Stimulated activated memory B cell treated with anti-CD40 and anti-IgM and Interleukin-4, amounts not matched to agents 10 μg/mL and 1 μg/mL and 100 μg/mL, for 72 hours (primary cell): ENCODE results near the gene ENTPD5.

ENCODE experiments used
- ATAC-seq: fragments of 150-1000 bp; cut with Tn5 transposase; 2 replicates; pipeline ENCODE4 v1.10.0; 2021
- H3K27ac Mint-ChIP-seq: one replicate; pipeline ENCODE4 v1.8.0; 2022; ENCODE audit warnings: mild to moderate bottlenecking, mixed read lengths
- H3K27me3 Mint-ChIP-seq: one replicate; pipeline ENCODE4 v1.8.0; 2022; ENCODE audit warnings: mixed read lengths
- H3K36me3 Mint-ChIP-seq: one replicate; pipeline ENCODE4 v1.8.0; 2022; ENCODE audit warnings: mixed read lengths
- H3K4me1 Mint-ChIP-seq: one replicate; pipeline ENCODE4 v1.8.0; 2022; ENCODE audit warnings: mixed read lengths
- H3K4me3 Mint-ChIP-seq: one replicate; pipeline ENCODE4 v1.8.0; 2022; ENCODE audit warnings: mild to moderate bottlenecking, moderate library complexity, mixed read lengths
- H3K9me3 Mint-ChIP-seq: one replicate; pipeline ENCODE4 v1.8.0; 2022; ENCODE audit warnings: mixed read lengths

The ENTPD5 gene

GRCh38 chr14:74018586-74019407 is at the start of gene ENTPD5, which contains the start of gene BBOF1:
ENTPD5 (minus strand) TSS chr14:74019288; CDS start chr14:73988102, 31,186 bp downstream.
BBOF1 (plus strand) TSS chr14:74019349; CDS start chr14:74019479, 130 bp downstream.
- H3K4me3 Mint-ChIP-seq: peak within 1 kb of the TSS; percentile 91
- H3K27me3 Mint-ChIP-seq: no peaks in the 10 kb centered on the region
- H3K36me3 Mint-ChIP-seq: no peaks in the 10 kb centered on the region
- H3K4me1 Mint-ChIP-seq: peaks cover 16% of the 10 kb centered on the region
- no peaks in the 10 kb centered on the region for H3K9me3 Mint-ChIP-seq
- ATAC-seq: peak; percentile 99
- H3K27ac Mint-ChIP-seq: peak within 1 kb of the TSS; percentile 92

- no peak for ATAC-seq
- no peak overlapping the region for H3K27ac Mint-ChIP-seq
- H3K27me3 Mint-ChIP-seq: no peaks in the 10 kb centered on the region
- peaks cover 48% of the 10 kb centered on the region for H3K36me3 Mint-ChIP-seq
- no peaks in the 10 kb centered on the region for H3K4me1 Mint-ChIP-seq
- H3K4me3 Mint-ChIP-seq: no peak overlapping the region
- H3K9me3 Mint-ChIP-seq: no peaks in the 10 kb centered on the region
Observed at GRCh38 chr14:74065746-74066575, 46.9 kb upstream of the ENTPD5 start.

- Mint-ChIP-seq H3K36me3 (peaks cover 55% of the 10 kb centered on the region), H3K27ac (no peak overlapping the region)
- no peak for ATAC-seq
Observed at GRCh38 chr14:74064883-74065282, 45.8 kb upstream of the ENTPD5 start.

GRCh38 chr14:74064426-74064825 is 45.3 kb upstream of the ENTPD5 start:
- no peak overlapping the region for H3K4me3 Mint-ChIP-seq
- H3K36me3 Mint-ChIP-seq: peaks cover 55% of the 10 kb centered on the region
- H3K27me3 Mint-ChIP-seq: no peaks in the 10 kb centered on the region
- no peaks in the 10 kb centered on the region for H3K4me1 Mint-ChIP-seq
- no peak overlapping the region for H3K27ac Mint-ChIP-seq
- no peak for ATAC-seq
- no peaks in the 10 kb centered on the region for H3K9me3 Mint-ChIP-seq

More at GRCh38 chr14:74064883-74065282, 45.8 kb upstream of the ENTPD5 start:
- no peaks in the 10 kb centered on the region for H3K4me1 Mint-ChIP-seq
- no peaks in the 10 kb centered on the region for H3K9me3 Mint-ChIP-seq
- no peaks in the 10 kb centered on the region for H3K27me3 Mint-ChIP-seq
- no peak overlapping the region for H3K4me3 Mint-ChIP-seq

GRCh38 chr14:74062809-74063150 is 43.7 kb upstream of the ENTPD5 start:
- no peak overlapping the region for H3K4me3 Mint-ChIP-seq
- H3K36me3 Mint-ChIP-seq: peaks cover 54% of the 10 kb centered on the region
- no peaks in the 10 kb centered on the region for H3K4me1 Mint-ChIP-seq
- no peak overlapping the region for H3K27ac Mint-ChIP-seq
- H3K9me3 Mint-ChIP-seq: no peaks in the 10 kb centered on the region
- no peaks in the 10 kb centered on the region for H3K27me3 Mint-ChIP-seq
- ATAC-seq: no peak

GRCh38 chr14:74049876-74050495 is 30.9 kb upstream of the ENTPD5 start:
- no peak overlapping the region for H3K4me3 Mint-ChIP-seq
- no peak for ATAC-seq
- no peaks in the 10 kb centered on the region for H3K9me3 Mint-ChIP-seq
- H3K27ac Mint-ChIP-seq: no peak overlapping the region
- H3K27me3 Mint-ChIP-seq: no peaks in the 10 kb centered on the region
- H3K36me3 Mint-ChIP-seq: no peaks in the 10 kb centered on the region
- peaks cover 11% of the 10 kb centered on the region for H3K4me1 Mint-ChIP-seq

GRCh38 chr14:74048281-74048680 is 29.2 kb upstream of the ENTPD5 start:
- peaks cover 11% of the 10 kb centered on the region for H3K4me1 Mint-ChIP-seq
- no peaks in the 10 kb centered on the region for H3K9me3 Mint-ChIP-seq
- no peak overlapping the region for H3K4me3 Mint-ChIP-seq
- H3K27ac Mint-ChIP-seq: no peak overlapping the region
- H3K36me3 Mint-ChIP-seq: no peaks in the 10 kb centered on the region
- H3K27me3 Mint-ChIP-seq: no peaks in the 10 kb centered on the region
- ATAC-seq: no peak

- no peaks in the 10 kb centered on the region for H3K9me3 Mint-ChIP-seq
- H3K4me1 Mint-ChIP-seq: peaks cover 11% of the 10 kb centered on the region
- H3K4me3 Mint-ChIP-seq: no peak overlapping the region
- no peak for ATAC-seq
- H3K27me3 Mint-ChIP-seq: no peaks in the 10 kb centered on the region
- no peak overlapping the region for H3K27ac Mint-ChIP-seq
- no peaks in the 10 kb centered on the region for H3K36me3 Mint-ChIP-seq
Observed at GRCh38 chr14:74045522-74045921, 26.4 kb upstream of the ENTPD5 start.

GRCh38 chr14:74042296-74042695 is 23.2 kb upstream of the ENTPD5 start:
- H3K36me3 Mint-ChIP-seq: no peaks in the 10 kb centered on the region
- no peak overlapping the region for H3K4me3 Mint-ChIP-seq
- H3K27me3 Mint-ChIP-seq: no peaks in the 10 kb centered on the region
- no peaks in the 10 kb centered on the region for H3K4me1 Mint-ChIP-seq
- H3K27ac Mint-ChIP-seq: no peak overlapping the region
- H3K9me3 Mint-ChIP-seq: no peaks in the 10 kb centered on the region
- ATAC-seq: no peak

- Mint-ChIP-seq H3K9me3 (no peaks in the 10 kb centered on the region), H3K4me1 (no peaks in the 10 kb centered on the region), H3K4me3 (no peak overlapping the region), H3K27me3 (no peaks in the 10 kb centered on the region), H3K36me3 (no peaks in the 10 kb centered on the region), H3K27ac (no peak overlapping the region)
- no peak for ATAC-seq
Observed at GRCh38 chr14:74038020-74038859, 19.2 kb upstream of the ENTPD5 start.

- H3K27ac Mint-ChIP-seq: no peak overlapping the region
- no peak overlapping the region for H3K4me3 Mint-ChIP-seq
- peaks cover 7% of the 10 kb centered on the region for H3K4me1 Mint-ChIP-seq
- H3K9me3 Mint-ChIP-seq: peaks cover 3% of the 10 kb centered on the region
- no peaks in the 10 kb centered on the region for H3K27me3 Mint-ChIP-seq
- no peaks in the 10 kb centered on the region for H3K36me3 Mint-ChIP-seq
- no peak for ATAC-seq
Observed at GRCh38 chr14:74035556-74035955, 16.5 kb upstream of the ENTPD5 start.

- Mint-ChIP-seq H3K36me3 (no peaks in the 10 kb centered on the region), H3K4me1 (peaks cover 7% of the 10 kb centered on the region), H3K27me3 (no peaks in the 10 kb centered on the region), H3K4me3 (no peak overlapping the region), H3K27ac (no peak overlapping the region), H3K9me3 (peaks cover 3% of the 10 kb centered on the region)
- no peak for ATAC-seq
Observed at GRCh38 chr14:74034572-74034971, 15.5 kb upstream of the ENTPD5 start.

GRCh38 chr14:74029136-74029535 is 10.0 kb upstream of the ENTPD5 start:
- Mint-ChIP-seq H3K27me3 (no peaks in the 10 kb centered on the region), H3K4me3 (no peak overlapping the region), H3K9me3 (peaks cover 3% of the 10 kb centered on the region), H3K36me3 (no peaks in the 10 kb centered on the region), H3K4me1 (peaks cover 7% of the 10 kb centered on the region), H3K27ac (no peak overlapping the region)
- no peak for ATAC-seq

- Mint-ChIP-seq H3K27me3 (no peaks in the 10 kb centered on the region), H3K36me3 (no peaks in the 10 kb centered on the region), H3K9me3 (no peaks in the 10 kb centered on the region), H3K27ac (no peak overlapping the region), H3K4me3 (no peak overlapping the region), H3K4me1 (peaks cover 16% of the 10 kb centered on the region)
- ATAC-seq: no peak
Observed at GRCh38 chr14:74022346-74022745, 3.3 kb upstream of the ENTPD5 start.
